Left ventricle myocardium inferior (tissue), 1 donor: ENCODE measurements around the gene TRIM75. TPM values are rescaled to one million over a fixed set of nuclear protein-coding genes. Genes with fewer than 3 reads are reported as not detected.
"Not testable (repeated sequence)": the region's sequence is repeated elsewhere in the genome, so short reads cannot be mapped to it uniquely, and the experiment has no call there.

Source experiments
- DNase-seq: peaks from one replicate; pipeline ENCODE4 v3.0.0-alpha.2; 2020
- H3K27ac ChIP-seq: fragments of 200-600 bp; replicated peaks from 2 replicates; pipeline ENCODE4 v1.8.0; 2021
- H3K27me3 ChIP-seq: fragments of 200-600 bp; 2 replicates; pipeline ENCODE4 v1.8.0; 2021; ENCODE audit warnings: low read depth
- H3K36me3 ChIP-seq: fragments of 200-600 bp; 2 replicates; pipeline ENCODE4 v1.8.0; 2021
- H3K4me1 ChIP-seq: fragments of 200-600 bp; 2 replicates; pipeline ENCODE4 v1.8.0; 2021
- H3K4me3 ChIP-seq: fragments of 200-600 bp; 2 replicates; pipeline ENCODE4 v1.8.0; 2021; ENCODE audit warnings: mild to moderate bottlenecking, moderate library complexity
- H3K9me3 ChIP-seq: fragments of 200-600 bp; replicated peaks from 2 replicates; pipeline ENCODE4 v1.8.0; 2021
- intact Hi-C: fragments of 100-400 bp; cut with micrococcal nuclease; formaldehyde crosslinking; loops from one replicate; pipeline ENCODE4 v1.11.0; 2022
- total RNA-seq: library from RNA; stranded (reverse); fragmentation: NEBNext Ultra II Directional; extraction: Animal tissue kit (Norgen Biotek cat#: 25700); gene quantifications from one replicate; pipeline ENCODE4 v1.2.1, GENCODE V29; 2021
- TF ChIP-seq, protein P1 (sequence below): fragments of 200-600 bp; IDR thresholded peaks from 2 replicates; pipeline ENCODE4 v1.8.0; 2021; ENCODE audit warnings: antibody characterized with exemption, mild to moderate bottlenecking, borderline replicate concordance
- donor health status: DM: no; HTN: yes; CAD: no; lungs with severe emphysema.

The TRIM75 gene
- total RNA-seq, 1 donor from 2014 or later: not detected

DNA sequence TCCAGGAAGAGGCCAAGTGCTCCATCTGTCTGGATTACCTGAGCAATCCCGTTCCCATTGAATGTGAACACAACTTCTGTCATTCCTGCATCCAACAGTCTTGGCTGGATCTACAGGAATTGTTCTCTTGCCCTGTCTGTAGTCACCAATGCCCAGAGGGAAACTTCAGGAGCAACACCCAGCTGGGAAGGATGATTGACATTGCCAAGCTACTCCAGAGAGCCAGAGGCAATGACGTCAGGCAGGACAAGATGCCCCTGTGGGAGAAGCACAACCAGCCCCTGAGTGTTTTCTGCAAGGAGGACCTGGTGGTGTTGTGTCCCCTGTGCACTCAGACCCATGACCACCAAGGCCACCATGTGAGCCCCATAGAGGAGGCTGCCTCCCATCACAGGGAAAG, 43.2 kb upstream of the TRIM75 start:
- peaks cover 15% of the 10 kb centered on the region for H3K27me3 ChIP-seq
- DNase-seq: no peak
- no peak overlapping the region for H3K27ac ChIP-seq
- TF ChIP-seq, protein P1, sequence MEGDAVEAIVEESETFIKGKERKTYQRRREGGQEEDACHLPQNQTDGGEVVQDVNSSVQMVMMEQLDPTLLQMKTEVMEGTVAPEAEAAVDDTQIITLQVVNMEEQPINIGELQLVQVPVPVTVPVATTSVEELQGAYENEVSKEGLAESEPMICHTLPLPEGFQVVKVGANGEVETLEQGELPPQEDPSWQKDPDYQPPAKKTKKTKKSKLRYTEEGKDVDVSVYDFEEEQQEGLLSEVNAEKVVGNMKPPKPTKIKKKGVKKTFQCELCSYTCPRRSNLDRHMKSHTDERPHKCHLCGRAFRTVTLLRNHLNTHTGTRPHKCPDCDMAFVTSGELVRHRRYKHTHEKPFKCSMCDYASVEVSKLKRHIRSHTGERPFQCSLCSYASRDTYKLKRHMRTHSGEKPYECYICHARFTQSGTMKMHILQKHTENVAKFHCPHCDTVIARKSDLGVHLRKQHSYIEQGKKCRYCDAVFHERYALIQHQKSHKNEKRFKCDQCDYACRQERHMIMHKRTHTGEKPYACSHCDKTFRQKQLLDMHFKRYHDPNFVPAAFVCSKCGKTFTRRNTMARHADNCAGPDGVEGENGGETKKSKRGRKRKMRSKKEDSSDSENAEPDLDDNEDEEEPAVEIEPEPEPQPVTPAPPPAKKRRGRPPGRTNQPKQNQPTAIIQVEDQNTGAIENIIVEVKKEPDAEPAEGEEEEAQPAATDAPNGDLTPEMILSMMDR: no peak
- intact Hi-C loops: no loop called here
- H3K4me3 ChIP-seq: no peak overlapping the region
- H3K36me3 ChIP-seq: no peaks in the 10 kb centered on the region
- H3K9me3 ChIP-seq: no peaks in the 10 kb centered on the region
- no peaks in the 10 kb centered on the region for H3K4me1 ChIP-seq

DNA sequence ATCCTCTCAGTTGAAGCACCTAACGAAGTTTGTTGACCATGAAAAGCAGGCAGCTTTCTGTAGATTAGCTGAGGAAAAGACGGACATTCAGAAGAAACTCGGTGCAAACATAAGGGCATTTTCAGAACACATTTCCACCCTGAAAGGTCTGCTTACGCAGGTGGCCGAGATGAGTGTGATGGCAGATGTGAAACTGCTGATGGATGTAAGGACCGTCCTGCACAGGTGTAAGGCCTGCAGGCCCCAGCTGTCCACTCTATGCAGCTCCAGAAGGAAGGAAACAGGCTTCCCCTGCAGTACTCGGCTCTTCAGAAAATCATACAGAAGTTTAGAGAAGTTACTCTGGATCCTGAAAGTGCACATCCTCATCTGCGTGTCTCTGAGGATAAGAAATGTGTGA, 42.7 kb upstream of the TRIM75 start:
- peaks cover 15% of the 10 kb centered on the region for H3K27me3 ChIP-seq
- no peak for DNase-seq
- H3K27ac ChIP-seq: no peak overlapping the region
- H3K9me3 ChIP-seq: no peaks in the 10 kb centered on the region
- no peaks in the 10 kb centered on the region for H3K36me3 ChIP-seq
- no peak overlapping the region for H3K4me3 ChIP-seq
- intact Hi-C loops: no loop called here
- no peaks in the 10 kb centered on the region for H3K4me1 ChIP-seq
- TF ChIP-seq, protein P1: no peak

DNA sequence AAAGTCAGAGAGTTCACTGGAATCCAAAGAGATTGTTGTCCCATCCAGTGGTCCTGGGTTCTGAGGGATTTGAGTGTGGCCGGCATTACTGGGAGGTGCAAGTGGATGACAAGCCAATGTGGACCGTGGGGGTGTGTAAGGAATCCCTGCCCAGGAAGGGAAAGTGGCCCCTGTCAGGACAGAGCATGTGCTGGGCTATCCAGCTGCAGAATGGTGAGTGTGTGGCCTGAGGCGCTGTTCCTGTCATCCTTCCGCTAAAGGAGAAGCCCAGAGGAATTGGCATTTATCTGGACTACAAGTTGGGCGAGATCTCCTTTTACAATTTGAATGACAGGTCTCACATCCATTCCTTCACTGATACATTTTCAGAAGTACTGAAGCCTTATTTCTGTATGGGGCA, 42.3 kb upstream of the TRIM75 start:
- DNase-seq: no peak
- H3K9me3 ChIP-seq: no peaks in the 10 kb centered on the region
- H3K36me3 ChIP-seq: no peaks in the 10 kb centered on the region
- no peak overlapping the region for H3K27ac ChIP-seq
- intact Hi-C loops: no loop called here
- TF ChIP-seq, protein P1: no peak
- H3K27me3 ChIP-seq: peaks cover 15% of the 10 kb centered on the region
- H3K4me3 ChIP-seq: no peak overlapping the region
- no peaks in the 10 kb centered on the region for H3K4me1 ChIP-seq

DNA sequence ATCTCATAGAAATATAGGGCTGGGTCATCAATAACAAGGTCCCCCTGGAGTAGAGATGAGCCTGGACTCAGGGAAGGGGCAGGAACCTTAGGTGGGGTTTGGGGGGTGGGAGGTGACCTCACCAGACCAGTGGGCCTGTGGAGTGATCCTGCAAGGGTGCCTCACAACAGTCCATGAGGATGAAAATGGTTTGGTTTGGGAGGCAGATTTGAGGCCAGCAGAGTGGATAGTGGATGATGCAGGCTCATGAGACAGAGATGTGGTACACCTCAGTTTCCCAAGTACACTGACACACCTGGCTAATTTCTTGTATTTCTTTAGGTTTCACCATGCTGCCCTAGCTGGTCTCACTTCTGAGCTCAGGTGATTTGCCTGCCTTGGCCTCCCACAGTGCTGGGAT, 40.0 kb upstream of the TRIM75 start:
- Histone ChIP-seq H3K4me1 (no peaks in the 10 kb centered on the region), H3K27ac (no peak overlapping the region), H3K36me3 (no peaks in the 10 kb centered on the region), H3K4me3 (no peak overlapping the region), H3K9me3 (no peaks in the 10 kb centered on the region), H3K27me3 (peaks cover 15% of the 10 kb centered on the region)
- no peak for DNase-seq
- TF ChIP-seq, protein P1: no peak
- intact Hi-C loops: no loop called here

DNA sequence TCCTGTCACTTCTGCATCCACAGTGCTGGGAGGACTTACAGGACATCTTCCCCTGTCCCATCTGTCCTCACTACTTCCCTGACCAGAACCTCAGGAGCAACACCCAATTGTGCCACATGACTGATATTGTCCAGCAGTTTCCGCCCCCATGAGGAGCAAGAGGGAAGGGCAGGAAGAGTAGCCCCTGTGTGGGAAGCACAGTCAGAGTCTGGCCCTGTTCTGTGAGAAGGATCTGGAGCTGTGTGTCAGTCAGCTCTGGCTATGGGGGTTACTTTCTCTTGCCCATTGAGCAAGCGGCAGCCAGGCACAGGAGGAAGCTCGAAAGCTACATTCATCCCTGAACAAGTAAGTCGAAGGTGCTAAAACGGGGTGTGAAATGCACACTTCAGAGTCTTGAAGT, 36.7 kb upstream of the TRIM75 start:
- no peak overlapping the region for H3K4me3 ChIP-seq
- TF ChIP-seq, protein P1: no peak
- H3K36me3 ChIP-seq: no peaks in the 10 kb centered on the region
- H3K27me3 ChIP-seq: no peaks in the 10 kb centered on the region
- intact Hi-C loops: no loop called here
- H3K9me3 ChIP-seq: no peaks in the 10 kb centered on the region
- no peak overlapping the region for H3K27ac ChIP-seq
- no peak for DNase-seq
- no peaks in the 10 kb centered on the region for H3K4me1 ChIP-seq

DNA sequence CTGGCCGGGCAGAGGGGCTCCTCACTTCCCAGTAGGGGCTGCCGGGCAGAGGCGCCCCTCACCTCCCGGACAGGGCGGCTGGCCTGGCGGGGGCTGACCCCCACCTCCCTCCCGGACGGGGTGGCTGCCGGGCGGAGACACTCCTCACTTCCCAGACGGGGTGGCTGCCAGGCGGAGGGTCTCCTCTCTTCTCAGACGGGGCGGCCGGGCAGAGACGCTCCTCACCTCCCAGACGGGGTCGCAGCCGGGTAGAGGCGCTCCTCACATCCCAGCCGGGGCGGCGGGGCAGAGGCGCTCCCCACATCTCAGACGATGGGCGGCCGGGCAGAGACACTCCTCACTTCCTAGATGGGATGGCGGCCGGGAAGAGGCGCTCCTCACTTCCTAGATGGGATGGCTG, 33.7 kb upstream of the TRIM75 start:
- H3K27ac ChIP-seq, intact Hi-C loops, H3K27me3 ChIP-seq, H3K36me3 ChIP-seq, DNase-seq, H3K4me1 ChIP-seq, H3K4me3 ChIP-seq, H3K9me3 ChIP-seq: not testable (repeated sequence)

DNA sequence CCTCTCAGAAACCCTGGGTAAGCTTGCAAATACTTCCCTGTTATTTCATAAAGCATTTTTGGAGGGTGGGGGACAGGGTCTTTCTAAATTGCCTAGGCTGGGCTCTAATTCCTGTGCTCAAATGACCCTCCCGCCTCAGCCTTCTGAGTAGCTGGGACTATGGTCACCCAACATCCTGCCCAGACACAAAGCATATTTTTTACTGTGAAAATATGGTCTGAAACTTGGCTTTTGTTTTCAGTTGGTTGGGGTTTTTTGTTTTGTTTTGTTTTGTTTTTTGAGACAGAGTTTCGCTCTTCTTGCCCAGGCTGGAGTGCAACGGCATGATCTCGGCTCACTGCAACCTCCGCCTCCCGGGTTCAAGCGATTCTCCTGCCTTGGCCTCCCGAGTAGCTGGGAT, 27.9 kb upstream of the TRIM75 start:
- intact Hi-C loops, DNase-seq, H3K9me3 ChIP-seq, H3K36me3 ChIP-seq, H3K27ac ChIP-seq, H3K4me3 ChIP-seq, H3K4me1 ChIP-seq, H3K27me3 ChIP-seq: not testable (repeated sequence)
